NOMO-1 (cell line): ENCODE measurements around the gene ZBTB7C.

Experiments
- DNase-seq, 2 experiments: peaks; one replicate each; lab custom pipeline; 2025; ENCODE audit not compliant: unreplicated experiment in 2 of 2; lab: John Stamatoyannopoulos, UW

The ZBTB7C gene

DNA sequence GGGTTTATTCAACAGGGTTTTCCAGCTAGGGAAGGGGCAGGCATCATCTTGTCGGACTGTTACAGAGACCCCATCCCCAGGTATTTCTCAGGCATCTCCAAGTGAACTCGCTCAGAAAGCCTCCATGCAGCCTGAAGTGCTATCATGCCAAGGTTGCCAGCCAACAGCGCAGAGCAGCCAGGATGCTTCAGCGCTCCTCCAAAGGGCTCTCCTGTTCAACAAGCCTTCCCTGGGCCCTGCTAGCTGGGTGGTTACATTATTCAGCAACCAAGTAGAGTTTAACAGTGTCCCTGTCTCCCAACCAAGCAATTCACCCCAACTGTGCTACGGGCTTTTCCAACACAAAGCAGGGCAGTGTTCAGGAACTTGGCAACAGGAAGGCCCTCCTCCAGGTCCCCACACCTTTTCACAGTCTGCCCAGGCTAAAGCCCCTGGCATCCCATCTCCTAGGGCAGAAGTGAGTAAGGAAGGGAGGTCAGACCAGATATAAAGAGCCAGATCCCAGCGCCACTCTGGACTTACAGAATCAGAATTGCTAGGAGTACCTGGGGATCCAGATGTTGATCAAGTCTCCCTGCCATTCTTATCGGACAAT is 52.9 kb downstream of the ZBTB7C start:
- DNase-seq, result no peak

DNA sequence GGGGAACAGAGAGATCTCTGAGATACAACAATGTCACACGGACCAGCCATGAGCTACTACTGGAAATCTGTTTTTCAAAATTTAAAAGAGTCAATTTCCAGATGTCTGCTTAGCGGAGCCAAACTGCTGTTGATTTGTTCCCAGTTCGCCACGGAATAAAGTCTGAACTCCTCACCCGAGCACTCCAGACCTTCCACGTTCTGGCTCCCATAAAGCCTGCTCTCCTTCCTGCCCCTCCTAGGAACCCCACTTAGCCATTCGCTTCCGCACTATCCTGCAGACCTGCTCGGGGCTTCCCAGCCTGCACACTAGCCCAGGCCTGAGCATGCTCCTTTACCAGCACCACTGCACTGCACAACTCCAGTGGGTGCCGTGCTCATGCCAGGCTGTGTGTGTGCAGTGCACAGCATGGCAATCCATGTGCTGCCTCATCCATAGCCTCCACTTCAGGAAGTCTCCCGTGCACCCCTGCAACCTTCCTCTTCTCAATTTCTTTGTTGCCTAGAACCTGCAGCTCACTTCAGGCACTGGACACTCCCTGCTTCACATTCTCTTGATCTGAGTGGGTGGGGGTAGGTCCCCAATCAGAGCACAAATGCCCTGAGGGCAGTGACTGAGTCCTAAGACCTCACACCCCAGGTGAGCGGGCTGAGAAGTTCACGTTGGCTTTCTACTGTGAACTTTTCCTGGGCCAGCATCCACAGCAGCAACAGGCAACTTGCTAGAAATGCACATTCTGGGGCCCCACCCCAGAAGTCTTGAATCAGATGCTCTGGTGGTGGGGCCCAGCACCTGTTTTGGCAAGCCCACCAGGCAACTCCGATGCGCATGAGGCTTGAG is 53.7 kb downstream of the ZBTB7C start:
- DNase-seq, result no peak

GRCh38 chr18:48354746-48355260 is 54.4 kb downstream of the ZBTB7C start:
- no peak for DNase-seq

DNA sequence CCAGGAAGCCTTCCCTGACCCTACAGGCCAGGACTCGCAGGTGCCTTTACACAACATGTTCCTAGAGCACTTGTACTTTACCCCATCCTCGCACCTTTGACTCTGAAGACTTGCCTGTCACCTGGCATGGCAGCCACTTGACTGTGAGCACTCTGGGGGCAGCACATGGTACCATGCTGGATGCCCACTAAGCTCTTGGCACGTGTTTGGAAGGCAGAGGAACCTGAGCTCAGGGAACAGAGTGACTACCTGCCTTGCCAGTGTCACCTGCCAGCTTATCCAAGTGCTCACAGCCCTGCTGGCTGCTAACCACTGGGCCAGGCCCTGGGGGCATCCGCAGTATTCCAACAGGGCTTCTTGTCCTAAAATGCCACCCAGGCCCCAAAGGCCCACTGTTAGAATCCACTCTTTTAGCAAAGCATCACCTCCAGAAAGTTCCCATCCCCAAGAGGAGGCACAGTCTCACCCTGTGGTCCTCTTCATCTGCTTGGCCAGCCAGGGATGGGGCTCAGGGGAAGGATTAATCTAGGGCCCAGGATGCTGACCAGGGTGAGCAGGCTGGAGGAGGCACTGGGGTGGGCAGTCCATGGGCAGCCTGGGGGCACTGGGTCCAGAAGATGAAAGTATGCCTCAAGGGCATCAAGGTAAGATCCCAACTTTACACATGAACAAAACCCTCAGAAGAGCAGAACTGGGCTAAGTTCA is 57.0 kb downstream of the ZBTB7C start:
- DNase-seq, result no peak

GRCh38 chr18:48351216-48352050 is 57.8 kb downstream of the ZBTB7C start:
- DNase-seq, result no peak

- DNase-seq, result no peak
Measured at GRCh38 chr18:48348739-48349138, 60.4 kb downstream of the ZBTB7C start.

GRCh38 chr18:48347756-48348326 is 61.3 kb downstream of the ZBTB7C start:
- DNase-seq, result no peak

DNA sequence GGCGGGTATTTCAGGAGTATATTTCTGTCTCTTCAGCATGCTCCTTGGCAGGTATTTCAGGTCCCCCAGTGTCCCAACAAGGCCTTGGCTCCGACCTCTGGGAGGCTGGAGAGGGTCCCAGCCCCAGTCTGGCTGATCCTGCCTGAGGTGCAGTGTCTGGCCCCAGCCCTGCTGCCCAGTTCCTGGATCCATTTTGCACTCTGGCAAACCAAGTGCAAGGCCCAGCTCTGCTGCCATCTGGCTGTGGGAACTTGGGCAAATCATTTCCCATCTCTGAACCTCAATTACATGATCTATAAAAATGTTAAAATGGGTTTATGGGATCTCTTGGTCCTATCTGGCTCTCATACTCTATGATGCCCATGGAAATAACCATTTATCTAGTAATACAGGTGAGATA is 63.6 kb downstream of the ZBTB7C start:
- no peak for DNase-seq

DNA sequence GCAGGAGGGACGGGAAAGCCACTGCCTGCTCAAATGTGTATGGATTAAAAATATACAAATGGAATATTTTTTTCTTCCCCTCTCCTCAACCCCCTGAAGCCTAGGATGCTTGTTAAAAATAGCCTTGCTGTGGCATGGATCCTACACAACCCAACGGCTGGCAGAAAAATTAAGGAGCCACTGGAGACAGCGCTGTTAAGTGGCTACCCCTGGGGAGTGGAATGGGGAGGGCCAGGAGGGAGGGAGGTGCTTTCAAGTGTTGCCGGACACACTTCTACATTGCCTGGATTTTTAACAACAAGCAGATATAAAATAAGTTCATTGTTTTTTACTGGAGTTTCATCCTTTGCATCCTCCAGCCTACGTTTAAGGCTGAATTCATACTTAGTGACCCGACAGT is 66.6 kb downstream of the ZBTB7C start:
- DNase-seq, result no peak

GRCh38 chr18:48342125-48342524 is 67.1 kb downstream of the ZBTB7C start:
- no peak for DNase-seq

DNA sequence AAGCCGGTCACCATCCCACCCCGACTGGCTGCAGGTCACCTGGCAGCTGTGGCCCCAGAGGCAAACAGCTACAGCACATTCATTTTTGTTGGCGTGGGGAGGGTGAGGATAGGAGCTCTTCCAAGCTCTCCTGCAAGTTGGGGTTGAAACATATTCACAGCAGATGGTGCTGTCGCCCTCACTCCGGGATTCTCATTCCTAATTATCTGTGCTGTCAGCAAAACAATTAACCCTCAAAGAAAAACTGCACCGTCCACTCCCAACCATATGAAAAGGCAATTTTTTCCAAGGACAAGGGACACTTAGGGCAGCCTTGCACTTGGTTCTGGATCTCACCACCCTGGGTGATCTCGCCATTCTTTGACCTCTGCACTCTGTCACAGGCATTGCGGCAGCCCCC is 68.6 kb downstream of the ZBTB7C start:
- DNase-seq, result no peak

DNA sequence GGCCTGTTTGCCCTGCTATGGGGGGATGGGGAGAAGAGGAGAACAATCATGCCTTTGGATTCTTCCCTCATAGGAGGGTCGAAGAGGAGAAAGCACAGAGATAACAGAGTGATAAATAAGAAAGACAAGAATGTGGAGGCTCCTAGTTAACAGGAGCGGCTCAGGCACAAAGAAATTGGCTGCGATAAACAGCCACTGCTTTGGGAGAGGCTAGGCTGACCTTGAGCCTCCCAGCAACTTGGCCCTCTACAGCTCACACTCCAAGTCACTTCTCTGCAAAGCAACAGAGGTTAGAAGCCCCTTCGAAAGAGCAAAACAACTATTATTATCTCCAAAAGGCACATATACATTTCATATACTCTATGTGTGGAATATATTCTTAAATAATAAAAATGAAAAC is 69.5 kb downstream of the ZBTB7C start:
- no peak for DNase-seq

GRCh38 chr18:48338915-48339314 is 70.3 kb downstream of the ZBTB7C start:
- DNase-seq, result no peak

- DNase-seq, result no peak
Measured at GRCh38 chr18:48337053-48337452, 72.1 kb downstream of the ZBTB7C start.

- DNase-seq, result no peak
Measured at GRCh38 chr18:48336332-48336731, 72.9 kb downstream of the ZBTB7C start.

- no peak for DNase-seq
Measured at GRCh38 chr18:48335829-48336228, 73.4 kb downstream of the ZBTB7C start.

DNA sequence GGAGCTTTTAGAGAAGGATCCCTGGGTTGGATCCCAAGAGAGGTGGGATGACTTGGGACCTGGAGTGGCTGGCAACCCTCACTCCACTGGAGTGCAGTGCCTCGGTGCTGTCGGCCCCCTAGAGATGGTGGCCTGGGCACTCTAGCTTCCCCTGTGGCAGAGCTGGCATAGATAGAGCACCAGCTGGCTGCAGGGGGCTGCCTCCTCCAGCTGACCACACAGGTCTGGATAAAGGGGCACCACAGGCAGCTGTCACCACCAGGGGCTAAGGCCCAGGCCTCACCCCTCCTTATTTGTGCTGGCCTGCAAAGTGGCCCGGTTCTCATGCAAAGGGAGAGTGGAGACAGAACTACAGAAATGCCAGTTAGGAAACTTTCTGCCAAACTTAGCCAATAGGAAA is 74.3 kb downstream of the ZBTB7C start:
- no peak for DNase-seq

DNA sequence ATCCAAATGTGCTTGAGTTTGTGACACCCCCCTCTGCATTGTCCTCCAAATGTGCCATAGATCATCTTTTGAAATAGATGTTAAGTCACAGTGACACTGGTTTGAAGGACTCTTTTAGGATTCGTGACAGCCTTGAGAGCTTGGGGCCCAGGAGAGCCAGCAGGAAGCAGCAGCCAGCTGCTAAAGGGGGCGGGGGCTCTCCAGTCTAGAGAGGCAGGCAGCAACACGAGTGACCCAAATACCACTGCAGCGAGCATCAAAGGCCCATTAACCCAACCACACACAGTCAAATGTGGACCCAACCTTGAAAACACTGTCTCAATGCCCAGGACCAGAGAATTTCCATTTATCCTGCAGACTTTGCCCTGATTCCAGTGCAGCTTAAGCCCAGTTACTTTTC is 75.6 kb downstream of the ZBTB7C start:
- no peak for DNase-seq

- DNase-seq, result no peak
Measured at GRCh38 chr18:48330016-48330991, 78.9 kb downstream of the ZBTB7C start.
